ENCODE results near the gene CDC20B.

DNA sequence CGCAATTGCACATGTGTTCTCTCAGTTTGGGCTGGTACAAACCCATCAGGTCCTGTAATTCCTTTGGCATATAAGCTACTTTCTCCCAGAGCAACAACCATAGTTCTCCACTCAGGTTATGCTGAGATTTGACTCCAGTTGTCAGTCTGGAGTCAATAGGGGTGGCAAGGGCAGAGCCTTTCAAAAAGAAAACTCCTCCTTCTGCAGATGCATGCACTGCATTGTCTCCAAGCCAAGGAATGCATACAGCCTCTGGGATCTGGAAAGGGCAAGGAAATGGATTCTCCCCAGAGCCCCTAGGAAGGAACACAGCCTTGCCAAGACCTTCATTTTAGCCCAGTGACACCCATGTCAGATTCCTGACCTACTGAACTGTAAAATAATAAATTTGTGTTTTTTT is 101.6 kb downstream of the CDC20B start:
- TF ChIP-seq EZH2 (IDR thresholded peaks at IDR 0.05; ENCODE audit: insufficient read depth, poor library complexity, severe bottlenecking) = no peak
- no peak for TF ChIP-seq EZH2phosphoT487 (IDR thresholded peaks at IDR 0.05; ENCODE audit: insufficient read depth, low read depth)
